Activated CD8-positive, alpha-beta T cell treated with anti-CD3 and anti-CD28 coated beads, Interleukin-2, amount 10 ng/mL, durations not matched to agents 7 days and 5 days (primary cell): ENCODE data around the gene SNAP47. TPM values are rescaled to one million over a fixed set of nuclear protein-coding genes. Genes with fewer than 3 reads are reported as not detected.

Experiments used
- ATAC-seq: fragments of 150-1000 bp; cut with Tn5 transposase; one replicate; pipeline ENCODE4 v1.10.0; 2021; ENCODE audit warnings: moderate library complexity
- CTCF ChIA-PET: fragments of 350-600 bp; sonication (Branson Sonifier 250); formaldehyde crosslinking; loops from one replicate; lab custom pipeline; 2021; ENCODE audit warnings: antibody characterized with exemption; lab: Charles Lee
- POLR2A ChIA-PET: fragments of 350-600 bp; sonication (Branson Sonifier 250); formaldehyde crosslinking; loops from one replicate; lab custom pipeline; 2021; ENCODE audit warnings: antibody characterized with exemption; lab: Charles Lee
- DNase-seq: peaks from one replicate; pipeline ENCODE4 v3.0.0-alpha.2; 2020
- H3K27ac Mint-ChIP-seq: one replicate; pipeline ENCODE4 v1.8.0; 2021; ENCODE audit warnings: mild to moderate bottlenecking, mixed read lengths
- H3K27me3 Mint-ChIP-seq: one replicate; pipeline ENCODE4 v1.8.0; 2021; ENCODE audit warnings: low read depth, mixed read lengths
- H3K36me3 Mint-ChIP-seq: one replicate; pipeline ENCODE4 v1.8.0; 2021; ENCODE audit warnings: low read depth, mixed read lengths
- H3K4me1 Mint-ChIP-seq: one replicate; pipeline ENCODE4 v1.8.0; 2021; ENCODE audit warnings: low read depth, mixed read lengths
- H3K4me3 Mint-ChIP-seq: one replicate; pipeline ENCODE4 v1.8.0; 2021; ENCODE audit warnings: mild to moderate bottlenecking, mixed read lengths
- H3K9me3 Mint-ChIP-seq: one replicate; pipeline ENCODE4 v1.8.0; 2022; ENCODE audit warnings: mixed read lengths; ENCODE audit not compliant: insufficient read depth
- total RNA-seq, 2 experiments: library from RNA; stranded (reverse); gene quantifications; one replicate each; pipeline ENCODE4 v1.2.3, GENCODE V29; 2021

Gene SNAP47
- total RNA-seq, 2 experiments from 2014 or later = 20.7 to 25.3 TPM

- H3K27ac Mint-ChIP-seq = no peak overlapping the region
- no peak overlapping the region for H3K4me3 Mint-ChIP-seq
- ATAC-seq = no peak
- no peaks in the 10 kb centered on the region for H3K9me3 Mint-ChIP-seq
- POLR2A ChIA-PET = no interaction called here
- H3K27me3 Mint-ChIP-seq = no peaks in the 10 kb centered on the region
- DNase-seq = no peak
- peaks cover 45% of the 10 kb centered on the region for H3K36me3 Mint-ChIP-seq
- H3K4me1 Mint-ChIP-seq = peaks cover 48% of the 10 kb centered on the region
- CTCF ChIA-PET = interaction anchor here (0.8 to 1.9 kb wide), 2 partner anchors 9 to 11 kb away, joined by 3 to 4 read pairs; no protein-coding TSS in a partner anchor
These were observed 36.5 kb downstream of the SNAP47 start for GRCh38 chr1:227771771-227772170.

GRCh38 chr1:227773558-227773957, 38.3 kb downstream of the SNAP47 start:
- no peaks in the 10 kb centered on the region for H3K27me3 Mint-ChIP-seq
- ATAC-seq = no peak
- POLR2A ChIA-PET = no interaction called here
- peaks cover 33% of the 10 kb centered on the region for H3K4me1 Mint-ChIP-seq
- H3K4me3 Mint-ChIP-seq = no peak overlapping the region
- DNase-seq = no peak
- H3K36me3 Mint-ChIP-seq = peaks cover 27% of the 10 kb centered on the region
- CTCF ChIA-PET = interaction anchor here (0.9 to 2.7 kb wide), 5 partner anchors 10 to 15 kb away, joined by 3 to 18 read pairs (median 4); no protein-coding TSS in a partner anchor
- no peaks in the 10 kb centered on the region for H3K9me3 Mint-ChIP-seq
- H3K27ac Mint-ChIP-seq = no peak overlapping the region

- ATAC-seq = peak; percentile 85
- ChIA-PET POLR2A (interaction anchor here (1.0 kb wide), 1 partner anchor 308 kb away, joined by 3 read pairs; the partner anchor contains the start of gene ARF1), CTCF (interaction anchor here (0.9 to 2.7 kb wide), 5 partner anchors 9 to 16 kb away, joined by 3 to 18 read pairs (median 4); no protein-coding TSS in a partner anchor)
- Mint-ChIP-seq H3K36me3 (peaks cover 22% of the 10 kb centered on the region), H3K9me3 (no peaks in the 10 kb centered on the region), H3K27ac (peak overlapping the region; percentile 43), H3K4me1 (peaks cover 33% of the 10 kb centered on the region), H3K4me3 (no peak overlapping the region), H3K27me3 (no peaks in the 10 kb centered on the region)
- peak; percentile 71 for DNase-seq
These were observed 39.0 kb downstream of the SNAP47 start for GRCh38 chr1:227774051-227774731.

GRCh38 chr1:227774821-227775661, 39.8 kb downstream of the SNAP47 start:
- CTCF ChIA-PET = interaction anchor here (0.9 to 2.7 kb wide), 3 partner anchors 9 to 13 kb away, joined by 3 to 18 read pairs (median 4); no protein-coding TSS in a partner anchor
- DNase-seq (no peak), ATAC-seq (no peak)
- POLR2A ChIA-PET = interaction anchor here (1.0 kb wide), 1 partner anchor 307 kb away, joined by 3 read pairs; the partner anchor contains the start of gene ARF1
- peaks cover 33% of the 10 kb centered on the region for H3K4me1 Mint-ChIP-seq
- no peaks in the 10 kb centered on the region for H3K9me3 Mint-ChIP-seq
- no peak overlapping the region for H3K27ac Mint-ChIP-seq
- no peaks in the 10 kb centered on the region for H3K27me3 Mint-ChIP-seq
- no peak overlapping the region for H3K4me3 Mint-ChIP-seq
- H3K36me3 Mint-ChIP-seq = peaks cover 22% of the 10 kb centered on the region

GRCh38 chr1:227775841-227776240, 40.6 kb downstream of the SNAP47 start:
- ChIA-PET POLR2A (no interaction called here), CTCF (interaction anchor here (2.7 kb wide), 1 partner anchor 13 kb away, joined by 18 read pairs; no protein-coding TSS in a partner anchor)
- H3K36me3 Mint-ChIP-seq = peaks cover 22% of the 10 kb centered on the region
- no peak for DNase-seq
- peaks cover 33% of the 10 kb centered on the region for H3K4me1 Mint-ChIP-seq
- no peaks in the 10 kb centered on the region for H3K27me3 Mint-ChIP-seq
- no peak overlapping the region for H3K27ac Mint-ChIP-seq
- H3K9me3 Mint-ChIP-seq = no peaks in the 10 kb centered on the region
- no peak overlapping the region for H3K4me3 Mint-ChIP-seq
- no peak for ATAC-seq

GRCh38 chr1:227776331-227776771, 41.1 kb downstream of the SNAP47 start:
- ChIA-PET POLR2A (no interaction called here), CTCF (no interaction called here)
- Mint-ChIP-seq H3K4me3 (no peak overlapping the region), H3K9me3 (no peaks in the 10 kb centered on the region), H3K36me3 (peaks cover 22% of the 10 kb centered on the region), H3K27me3 (no peaks in the 10 kb centered on the region), H3K4me1 (peaks cover 33% of the 10 kb centered on the region), H3K27ac (no peak overlapping the region)
- DNase-seq (no peak), ATAC-seq (no peak)

GRCh38 chr1:227777156-227777555, 41.9 kb downstream of the SNAP47 start:
- Mint-ChIP-seq H3K36me3 (peaks cover 19% of the 10 kb centered on the region), H3K4me1 (peaks cover 33% of the 10 kb centered on the region), H3K9me3 (no peaks in the 10 kb centered on the region), H3K27me3 (no peaks in the 10 kb centered on the region), H3K27ac (no peak overlapping the region), H3K4me3 (no peak overlapping the region)
- POLR2A ChIA-PET = no interaction called here
- no peak for ATAC-seq
- CTCF ChIA-PET = no interaction called here
- DNase-seq = no peak

GRCh38 chr1:227777646-227778045, 42.4 kb downstream of the SNAP47 start:
- Mint-ChIP-seq H3K36me3 (peaks cover 17% of the 10 kb centered on the region), H3K9me3 (no peaks in the 10 kb centered on the region), H3K4me1 (peaks cover 28% of the 10 kb centered on the region), H3K4me3 (no peak overlapping the region), H3K27ac (no peak overlapping the region), H3K27me3 (no peaks in the 10 kb centered on the region)
- CTCF ChIA-PET = no interaction called here
- POLR2A ChIA-PET = no interaction called here
- DNase-seq (no peak), ATAC-seq (no peak)

- no peak overlapping the region for H3K4me3 Mint-ChIP-seq
- ChIA-PET CTCF (no interaction called here), POLR2A (no interaction called here)
- ATAC-seq = no peak
- H3K27ac Mint-ChIP-seq = no peak overlapping the region
- H3K27me3 Mint-ChIP-seq = no peaks in the 10 kb centered on the region
- no peaks in the 10 kb centered on the region for H3K9me3 Mint-ChIP-seq
- peaks cover 17% of the 10 kb centered on the region for H3K36me3 Mint-ChIP-seq
- H3K4me1 Mint-ChIP-seq = peaks cover 23% of the 10 kb centered on the region
- DNase-seq = no peak
These were observed 43.2 kb downstream of the SNAP47 start for GRCh38 chr1:227778401-227778947.

- H3K4me3 Mint-ChIP-seq = no peak overlapping the region
- H3K27me3 Mint-ChIP-seq = no peaks in the 10 kb centered on the region
- DNase-seq = no peak
- CTCF ChIA-PET = no interaction called here
- POLR2A ChIA-PET = no interaction called here
- ATAC-seq = no peak
- peaks cover 15% of the 10 kb centered on the region for H3K36me3 Mint-ChIP-seq
- H3K9me3 Mint-ChIP-seq = no peaks in the 10 kb centered on the region
- peaks cover 18% of the 10 kb centered on the region for H3K4me1 Mint-ChIP-seq
- H3K27ac Mint-ChIP-seq = no peak overlapping the region
These were observed 43.8 kb downstream of the SNAP47 start for GRCh38 chr1:227779021-227779441.

GRCh38 chr1:227779685-227780084, 44.5 kb downstream of the SNAP47 start:
- peaks cover 11% of the 10 kb centered on the region for H3K36me3 Mint-ChIP-seq
- H3K4me3 Mint-ChIP-seq = no peak overlapping the region
- POLR2A ChIA-PET = no interaction called here
- DNase-seq (no peak), ATAC-seq (no peak)
- H3K27ac Mint-ChIP-seq = no peak overlapping the region
- peaks cover 11% of the 10 kb centered on the region for H3K4me1 Mint-ChIP-seq
- H3K9me3 Mint-ChIP-seq = no peaks in the 10 kb centered on the region
- CTCF ChIA-PET = no interaction called here
- H3K27me3 Mint-ChIP-seq = no peaks in the 10 kb centered on the region
